Myometrial cell (primary cell): ENCODE results near the gene RNF225. TPM values are rescaled to one million over a fixed set of nuclear protein-coding genes. Genes with fewer than 3 reads are reported as not detected.

ENCODE experiments used
- total RNA-seq: library from RNA; depleted of rRNA; stranded (reverse); fragments of >200 nt; gene quantifications from 2 replicates; pipeline ENCODE4 v1.2.3, GENCODE V29; 2015

RNF225 gene
- total RNA-seq: not detected in 2 replicates

DNA sequence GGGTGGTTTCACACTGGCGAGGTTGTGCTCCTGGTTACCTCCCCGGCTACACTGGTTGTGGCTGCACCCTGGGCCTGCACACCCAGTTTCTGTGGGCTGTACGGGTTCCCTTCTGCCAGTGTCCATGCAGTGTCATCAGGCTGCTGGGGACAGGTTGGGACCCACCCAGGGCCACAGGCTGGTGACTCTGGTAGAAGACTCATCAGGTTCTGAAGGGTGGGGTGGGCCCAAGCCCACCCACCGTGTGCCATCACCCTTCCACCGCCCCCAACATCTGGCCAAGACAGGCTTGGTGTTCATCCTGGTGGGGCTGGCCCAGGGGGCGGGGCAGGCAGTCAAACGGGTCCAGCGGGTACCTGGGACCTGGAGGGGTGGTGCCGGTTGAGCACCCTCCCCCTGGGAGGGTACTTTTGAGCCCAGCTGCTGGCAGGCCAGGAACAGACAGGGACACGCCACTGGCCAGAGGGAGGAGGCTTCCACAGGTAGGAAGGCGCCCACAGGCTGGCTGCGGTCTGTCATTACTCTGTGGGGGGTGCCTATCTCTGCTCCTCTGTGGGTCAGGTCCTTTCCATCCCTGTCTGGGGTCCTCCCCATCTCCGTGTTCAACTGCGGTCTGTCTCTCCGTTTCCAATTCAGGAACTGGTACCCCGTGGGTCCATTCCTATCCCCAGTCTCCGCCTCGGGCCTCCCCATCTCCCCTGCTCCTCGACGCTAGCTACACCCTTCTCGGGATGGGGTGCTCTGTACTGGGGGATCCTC, at the start of gene RNF225:
Gene RNF225, plus strand, starts transcription at position 437 of the 759 bp plus-strand sequence. CDS start 434 bp downstream, outside the sequence.

DNA sequence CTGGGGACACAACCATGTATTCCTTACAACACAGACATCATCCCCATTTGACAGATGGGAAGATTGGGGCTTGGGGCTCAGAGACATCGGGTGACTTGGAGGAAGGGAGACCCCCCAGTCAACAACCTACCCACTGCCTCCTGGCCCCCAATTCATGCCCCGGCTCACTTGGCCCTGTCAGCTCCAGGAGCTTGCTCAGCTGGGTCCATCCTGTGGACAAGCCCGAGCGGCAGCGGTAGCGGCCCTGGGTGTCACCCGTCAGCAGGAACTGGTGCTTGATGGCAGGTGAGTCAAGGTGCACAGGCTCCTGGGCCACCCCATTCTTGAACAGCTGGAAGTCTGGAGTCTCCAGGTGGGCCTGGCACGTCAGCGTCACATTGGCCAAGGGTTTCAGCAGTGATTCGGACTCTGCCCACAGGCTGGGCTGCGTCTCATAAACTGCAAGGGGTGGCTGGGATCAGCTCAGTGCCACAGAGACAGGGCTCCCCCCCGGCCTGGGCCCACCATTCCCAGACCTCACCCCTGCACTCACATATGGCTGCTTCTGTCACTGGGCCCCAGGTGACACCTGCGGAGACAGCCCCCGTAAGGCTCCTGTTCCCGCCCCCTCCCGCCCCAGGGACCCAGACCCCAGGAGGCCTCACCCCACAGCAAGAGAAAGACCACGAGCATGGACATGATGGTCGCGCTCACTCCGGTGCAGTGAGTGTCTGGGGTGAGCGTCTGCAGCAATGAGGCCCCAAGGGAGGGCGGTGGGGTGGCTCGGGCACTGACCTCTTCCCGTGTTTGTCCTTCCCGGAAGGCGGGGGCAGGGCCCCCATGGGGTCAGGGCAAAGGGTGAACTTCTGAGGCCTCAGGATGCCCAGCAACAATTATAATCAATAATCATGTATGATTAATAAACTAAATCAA, 42.4 kb upstream of the RNF225 start, which contains the start of gene A1BG:
Gene A1BG, minus strand, starts transcription at position 733 of the 912 bp plus-strand sequence. Its CDS starts 55 bp downstream, at position 678.

GRCh38 chr19:58362272-58362994, 33.0 kb upstream of the RNF225 start, which contains the start of gene ZNF497:
TSS of gene ZNF497 (minus strand) at chr19:58362751. CDS start at chr19:58357635, 5,116 bp downstream.

GRCh38 chr19:58380662-58381459, 14.6 kb upstream of the RNF225 start, which contains the start of gene ZNF837:
TSS of gene ZNF837 (minus strand) at chr19:58381030. CDS start at chr19:58369332, 11,698 bp downstream.

DNA sequence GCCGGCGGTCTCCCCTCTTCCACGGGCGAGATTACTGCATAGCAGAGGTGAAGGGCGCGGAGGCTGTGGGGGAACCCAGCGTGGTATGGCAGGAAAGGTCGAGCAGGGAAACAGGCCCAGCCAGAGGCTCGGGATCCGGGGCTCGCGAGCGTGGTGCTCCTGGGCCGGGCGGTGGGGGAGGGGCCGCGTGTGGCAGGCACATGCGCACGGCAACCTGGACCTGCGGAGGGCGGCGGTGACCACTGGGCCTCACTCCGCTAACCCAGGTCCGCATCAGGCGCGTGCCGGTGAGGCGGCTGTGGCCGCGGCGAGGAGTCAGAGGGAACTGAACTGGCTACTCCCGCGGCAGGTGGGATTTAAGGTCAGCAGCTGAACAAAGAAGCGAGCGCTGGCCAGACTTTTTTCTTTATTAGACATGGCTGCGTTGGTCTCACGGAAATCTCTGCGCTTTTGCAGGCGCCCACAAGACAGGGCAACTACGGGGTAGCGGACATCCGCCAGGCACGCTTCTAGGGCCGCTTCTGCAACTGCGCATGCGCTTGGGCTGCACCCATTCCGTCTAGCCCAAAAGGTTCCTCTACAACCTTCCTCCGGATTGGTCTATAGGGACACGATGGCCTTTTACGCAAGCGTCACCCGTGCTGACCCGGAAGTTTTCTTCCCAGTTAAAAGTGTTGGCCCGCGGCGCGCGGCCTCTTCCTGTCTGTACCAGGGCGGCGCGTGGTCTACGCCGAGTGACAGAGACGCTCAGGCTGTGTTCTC, 8.7 kb upstream of the RNF225 start, which contains the start of gene RPS5:
Gene RPS5, plus strand, starts transcription at position 694 of the 762 bp plus-strand sequence. CDS start 869 bp downstream, outside the sequence.

DNA sequence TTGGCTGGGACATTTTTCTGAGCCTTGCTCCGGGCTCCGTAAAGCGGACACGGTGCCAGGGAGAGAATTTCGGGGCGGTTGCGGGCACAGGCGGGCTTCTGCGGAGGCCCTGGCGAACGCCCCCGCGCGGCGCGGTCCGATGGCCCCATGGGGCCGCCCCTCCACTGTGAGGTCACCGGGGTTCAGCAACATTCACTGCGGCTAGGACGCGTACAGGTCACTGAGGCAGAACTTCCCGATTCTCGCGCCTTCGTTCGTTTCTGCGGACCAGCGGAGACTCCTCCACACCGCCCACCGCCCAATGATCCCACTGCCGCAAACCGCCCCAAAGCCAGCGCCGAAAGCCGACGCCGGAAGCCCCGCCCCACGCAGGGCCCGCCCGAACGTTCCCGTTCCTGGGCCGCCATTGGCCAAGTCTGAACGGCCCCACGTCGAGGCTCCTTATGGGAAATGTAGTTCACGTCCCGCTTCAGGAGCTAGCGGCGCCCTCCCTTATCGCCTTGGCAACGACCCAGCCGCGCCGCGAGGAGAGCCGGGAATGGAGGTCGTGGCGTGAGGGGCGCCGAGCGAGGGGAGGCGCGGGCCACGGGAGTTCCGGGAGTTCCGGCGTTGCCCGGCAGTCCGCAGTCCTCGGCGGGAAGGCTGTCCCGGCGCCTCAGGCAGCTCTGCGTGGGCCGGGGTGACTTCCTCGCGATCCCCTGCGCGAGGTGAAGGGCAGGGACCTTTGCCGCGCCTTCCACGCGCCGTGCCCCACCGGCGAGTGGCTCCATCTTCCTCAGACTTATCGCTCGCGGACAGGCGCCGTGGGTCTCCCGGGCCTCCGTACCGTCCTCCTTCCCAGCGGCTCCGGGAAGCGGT, 12.9 kb downstream of the RNF225 start, which contains the start of gene ZNF584:
Gene ZNF584, plus strand, starts transcription at position 498 of the 858 bp plus-strand sequence. CDS start 499 bp downstream, outside the sequence.

DNA sequence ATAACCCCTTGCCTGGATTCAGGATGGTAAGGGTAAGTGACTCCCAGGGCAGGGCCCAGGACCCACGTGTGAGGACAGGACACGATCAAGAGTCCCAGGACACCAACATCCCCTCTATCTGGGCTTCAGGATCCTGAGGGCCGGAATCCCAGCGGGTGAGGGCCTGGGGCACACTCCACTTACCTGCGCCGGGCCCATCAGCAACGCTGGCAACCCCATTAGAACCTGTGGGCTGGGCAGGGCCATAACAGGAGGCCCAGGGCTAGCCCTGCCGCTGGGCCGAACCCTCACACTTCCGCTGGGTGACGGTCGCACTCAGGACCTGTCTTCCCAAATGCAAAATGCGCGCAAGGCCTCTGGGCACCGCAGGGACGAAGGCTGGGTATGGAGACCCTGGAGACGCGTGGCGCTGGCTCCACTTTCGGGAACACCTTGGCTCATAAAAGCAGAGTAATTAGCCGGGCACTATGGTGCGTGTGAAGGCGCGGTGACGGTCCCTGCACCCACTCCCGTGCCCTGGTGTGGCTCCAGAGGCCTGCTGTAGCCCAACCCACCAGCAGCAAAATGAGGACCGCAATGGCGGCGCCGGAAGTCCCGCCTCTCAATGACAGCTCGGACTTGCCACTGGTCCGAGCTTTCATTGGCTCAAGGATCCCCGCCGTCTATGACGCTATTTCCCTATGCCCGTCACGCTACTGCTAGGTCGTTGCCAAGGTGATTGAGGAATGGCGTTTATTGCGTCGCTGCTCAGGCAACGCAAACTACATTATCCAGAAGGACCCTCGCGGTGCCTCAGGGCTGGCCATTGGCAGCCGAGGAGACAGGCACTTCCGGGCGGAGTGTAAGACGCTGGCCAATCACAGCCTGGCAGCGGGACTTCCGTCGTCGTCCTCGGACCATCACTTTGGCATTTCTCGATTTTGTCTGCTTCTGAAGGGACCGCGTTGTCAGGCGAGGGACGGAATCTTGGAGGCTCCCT, 44.4 kb downstream of the RNF225 start, which contains the start of gene ZNF132:
Gene ZNF132, minus strand, starts transcription at position 578 of the 979 bp plus-strand sequence. Its CDS starts 332 bp downstream, at position 246.

Other genes starting within 250 kb of the RNF225 start
- gene ZNF329, start 244.9 kb upstream of the RNF225 start, total RNA-seq: 6.9 and 8.6 TPM in 2 replicates
- 20.5 and 22.0 TPM in 2 replicates for gene ZNF274, start 212.6 kb upstream of the RNF225 start, total RNA-seq
- 36.3 and 40.4 TPM in 2 replicates for gene ZNF544, start 166.7 kb upstream of the RNF225 start, total RNA-seq
- 2.1 and 4.0 TPM in 2 replicates for gene ZNF8, start 116.7 kb upstream of the RNF225 start, total RNA-seq
- 27.1 and 40.8 TPM in 2 replicates for gene ERVK3-1, start 90.3 kb upstream of the RNF225 start, total RNA-seq
- 1.2 and 3.0 TPM in 2 replicates for gene ZSCAN22, start 68.7 kb upstream of the RNF225 start, total RNA-seq
- gene A1BG, start 42.2 kb upstream of the RNF225 start, total RNA-seq: 7.5 and 31.5 TPM in 2 replicates
- gene ZNF497, start 32.9 kb upstream of the RNF225 start, total RNA-seq: not detected in 2 replicates
- 2.1 and 4.3 TPM in 2 replicates for gene ZNF837, start 14.6 kb upstream of the RNF225 start, total RNA-seq
- gene RPS5, start 8.4 kb upstream of the RNF225 start, total RNA-seq: 2,786 and 3,048 TPM in 2 replicates
- 7.5 and 13.3 TPM in 2 replicates for gene ZNF584, start 13.0 kb downstream of the RNF225 start, total RNA-seq
- 0.29 and 2.7 TPM in 2 replicates for gene ZNF132, start 44.5 kb downstream of the RNF225 start, total RNA-seq
- gene ZNF324B, start 56.0 kb downstream of the RNF225 start, total RNA-seq: 4.9 and 7.3 TPM in 2 replicates
- gene ZNF324, start 71.4 kb downstream of the RNF225 start, total RNA-seq: 9.0 and 11.0 TPM in 2 replicates
- 14.1 and 25.3 TPM in 2 replicates for gene ZNF446, start 80.7 kb downstream of the RNF225 start, total RNA-seq
- gene SLC27A5, start 116.3 kb downstream of the RNF225 start, total RNA-seq: 4.3 and 9.2 TPM in 2 replicates
- gene ZBTB45, start 124.2 kb downstream of the RNF225 start, total RNA-seq: 8.1 and 11.3 TPM in 2 replicates
- 262 and 433 TPM in 2 replicates for gene TRIM28, start 148.4 kb downstream of the RNF225 start, total RNA-seq
- 110 and 117 TPM in 2 replicates for gene CHMP2A, start 159.4 kb downstream of the RNF225 start, total RNA-seq
- 39.9 and 63.1 TPM in 2 replicates for gene UBE2M, start 163.0 kb downstream of the RNF225 start, total RNA-seq
- 10.1 and 12.1 TPM in 2 replicates for gene MZF1, start 177.7 kb downstream of the RNF225 start, total RNA-seq